GM03348 (cell line): Measurements from ENCODE around the gene PIF1.
"Not testable (repeated sequence)": the region's sequence is repeated elsewhere in the genome, so short reads cannot be mapped to it uniquely, and the experiment has no call there.

Source experiments
- DNase-seq: peaks from one replicate; pipeline ENCODE4 v3.0.0; 2012; ENCODE audit warnings: low spot score

Gene PIF1

DNA sequence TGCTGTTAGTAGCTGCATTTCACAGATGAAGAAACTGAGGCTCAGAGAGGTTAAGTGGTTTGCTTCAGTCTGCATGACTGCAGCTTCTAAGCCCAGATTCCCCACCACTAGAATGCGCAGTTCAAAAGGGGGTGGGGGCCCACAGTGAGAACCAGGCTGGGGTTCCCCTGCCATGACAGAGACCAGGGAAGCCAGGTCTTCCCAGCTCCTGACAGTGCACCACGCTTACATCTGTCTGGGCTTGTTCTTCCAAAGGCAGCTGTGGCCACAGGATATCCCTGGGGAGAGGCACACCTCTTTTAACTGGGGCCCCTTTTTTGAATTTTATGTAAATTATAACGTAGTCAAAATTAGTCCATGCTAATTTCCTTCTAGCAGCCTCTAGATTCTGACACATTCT lies 21.6 kb upstream of the PIF1 start:
- DNase-seq: no peak

DNA sequence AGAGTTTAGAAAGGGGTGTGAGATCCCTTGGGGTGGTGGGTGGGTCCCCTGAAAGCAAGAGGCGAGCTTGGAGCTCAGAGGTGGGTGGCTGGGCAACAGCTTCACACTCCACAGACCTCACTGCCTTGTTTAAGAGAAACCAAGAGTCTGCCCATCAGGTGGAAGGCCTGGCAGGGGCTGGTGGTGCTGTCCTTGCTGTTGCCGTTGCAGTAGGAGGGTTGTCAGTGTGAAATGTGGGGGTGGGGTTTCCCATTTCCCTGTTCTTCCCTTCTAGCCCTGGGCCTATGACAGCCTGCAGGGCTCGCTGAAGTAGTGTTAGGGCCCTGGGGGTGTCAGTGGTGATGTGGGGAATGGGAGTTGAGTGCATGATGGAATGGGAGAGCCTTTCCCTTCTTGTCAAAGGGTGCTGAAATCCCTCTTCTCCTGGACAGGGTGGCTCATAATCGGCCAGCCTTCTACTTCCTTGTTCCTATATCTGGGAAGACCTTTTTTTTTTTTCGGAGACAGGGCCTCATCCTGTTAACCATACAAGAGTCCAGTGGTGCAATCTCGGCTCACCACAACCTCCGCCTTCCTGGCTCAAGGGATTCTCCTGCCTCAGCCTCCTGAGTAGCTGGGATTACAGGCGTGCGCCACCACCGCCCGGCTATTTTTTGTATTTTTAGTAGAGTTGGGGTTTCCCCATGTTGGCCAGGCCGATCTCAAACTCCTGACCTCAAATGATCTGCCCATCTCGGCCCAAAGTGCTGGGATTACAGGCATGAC lies 20.6 kb upstream of the PIF1 start:
- DNase-seq: no peak

DNA sequence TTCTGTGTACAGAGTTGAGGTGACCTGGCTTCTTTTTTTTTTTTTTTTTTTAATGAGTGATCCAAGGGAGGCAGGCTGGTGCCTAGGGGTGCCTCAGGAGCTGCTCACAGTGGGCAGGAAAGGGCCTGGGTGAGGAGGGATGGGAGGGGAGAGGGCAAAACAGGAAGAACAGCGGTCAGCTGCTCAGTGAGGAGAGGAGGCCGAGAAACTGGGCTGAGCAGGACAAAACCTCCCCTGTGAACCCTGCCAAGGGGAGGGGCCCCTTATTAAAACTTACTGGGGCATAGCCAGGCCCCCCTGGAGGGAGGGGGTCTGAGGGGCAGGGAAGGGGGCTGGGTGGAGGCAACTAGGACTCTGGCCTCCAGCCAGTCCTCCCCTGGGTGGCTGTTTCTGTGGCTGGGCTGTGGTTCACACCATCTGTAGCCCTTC lies 19.8 kb upstream of the PIF1 start:
- peak; percentile 37 for DNase-seq

DNA sequence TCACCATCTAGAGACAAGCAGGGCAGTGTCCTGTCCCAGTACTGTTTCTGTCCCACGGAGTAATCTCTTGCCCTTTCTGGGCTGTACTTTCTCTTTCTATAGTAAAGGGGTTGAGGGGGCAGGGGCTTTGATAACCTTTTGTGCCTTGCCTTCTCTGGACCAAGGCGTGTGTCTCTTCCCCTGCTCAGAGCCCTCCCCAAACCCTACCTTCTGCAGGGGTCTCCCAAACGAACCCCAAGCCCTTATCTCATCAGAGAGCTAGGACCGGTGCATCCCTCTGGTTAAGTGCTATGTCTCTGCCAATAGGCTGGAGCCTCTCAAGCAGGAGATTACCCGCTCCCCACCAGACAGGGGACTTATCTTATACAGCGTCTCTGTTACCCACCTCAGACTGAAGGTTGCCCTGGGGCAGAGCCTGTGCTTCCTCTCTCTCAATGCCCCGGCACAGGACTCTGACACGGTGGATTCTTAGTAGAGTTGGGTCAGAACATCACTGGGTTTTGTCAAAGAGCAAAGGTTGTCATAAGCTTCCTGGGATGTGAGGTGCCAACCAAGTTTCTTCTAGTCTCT lies 19.2 kb upstream of the PIF1 start:
- DNase-seq: no peak

DNA sequence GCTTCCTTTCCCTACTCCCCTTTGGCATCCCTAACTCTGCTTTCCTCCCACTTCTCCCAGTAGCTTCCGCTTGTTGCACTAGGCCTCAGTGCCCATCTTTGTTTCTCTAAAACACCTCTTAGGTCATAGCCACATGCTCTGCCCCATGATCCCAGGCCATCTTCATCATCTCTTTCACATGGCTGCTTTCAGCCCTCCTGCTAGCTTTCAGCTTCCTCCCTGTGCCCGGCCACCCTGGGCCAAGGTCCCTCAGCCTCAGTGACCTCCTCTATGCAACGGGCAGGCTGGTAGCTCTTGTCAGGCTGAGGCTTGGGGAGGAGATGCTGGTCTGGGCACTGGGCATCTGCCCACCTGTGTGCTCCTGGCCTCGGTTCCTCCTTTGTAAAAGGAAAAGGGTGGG lies 18.5 kb upstream of the PIF1 start:
- DNase-seq: no peak

DNA sequence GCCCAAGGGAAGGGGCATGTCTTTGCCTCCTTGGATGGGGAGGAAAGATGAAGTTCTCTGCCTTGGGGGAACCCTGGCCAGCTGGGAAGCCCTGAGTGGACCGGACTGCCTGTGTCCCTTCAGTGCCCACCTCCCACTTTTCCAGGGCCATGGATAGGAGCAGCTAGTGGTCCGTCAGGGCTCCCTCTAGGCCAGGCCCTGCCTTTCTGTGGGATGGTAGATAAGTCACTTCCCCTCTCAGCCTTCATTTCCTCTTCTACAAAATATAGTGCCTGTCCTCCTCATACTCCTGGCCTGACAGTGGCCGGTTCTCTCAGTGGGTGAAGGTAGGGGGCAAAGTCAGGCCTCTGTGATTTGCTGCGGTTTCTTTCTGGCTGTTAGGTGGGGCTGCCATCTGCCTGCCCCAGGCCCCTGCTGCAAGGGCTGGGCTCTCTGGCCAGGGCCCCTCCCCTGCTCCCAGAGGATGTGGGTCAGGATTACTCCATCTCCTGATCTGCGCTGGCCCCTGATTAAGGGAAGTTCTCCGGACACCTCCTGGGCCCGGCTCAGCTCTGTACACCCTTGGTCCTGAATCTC lies 17.6 kb upstream of the PIF1 start:
- DNase-seq: peak; percentile 64

DNA sequence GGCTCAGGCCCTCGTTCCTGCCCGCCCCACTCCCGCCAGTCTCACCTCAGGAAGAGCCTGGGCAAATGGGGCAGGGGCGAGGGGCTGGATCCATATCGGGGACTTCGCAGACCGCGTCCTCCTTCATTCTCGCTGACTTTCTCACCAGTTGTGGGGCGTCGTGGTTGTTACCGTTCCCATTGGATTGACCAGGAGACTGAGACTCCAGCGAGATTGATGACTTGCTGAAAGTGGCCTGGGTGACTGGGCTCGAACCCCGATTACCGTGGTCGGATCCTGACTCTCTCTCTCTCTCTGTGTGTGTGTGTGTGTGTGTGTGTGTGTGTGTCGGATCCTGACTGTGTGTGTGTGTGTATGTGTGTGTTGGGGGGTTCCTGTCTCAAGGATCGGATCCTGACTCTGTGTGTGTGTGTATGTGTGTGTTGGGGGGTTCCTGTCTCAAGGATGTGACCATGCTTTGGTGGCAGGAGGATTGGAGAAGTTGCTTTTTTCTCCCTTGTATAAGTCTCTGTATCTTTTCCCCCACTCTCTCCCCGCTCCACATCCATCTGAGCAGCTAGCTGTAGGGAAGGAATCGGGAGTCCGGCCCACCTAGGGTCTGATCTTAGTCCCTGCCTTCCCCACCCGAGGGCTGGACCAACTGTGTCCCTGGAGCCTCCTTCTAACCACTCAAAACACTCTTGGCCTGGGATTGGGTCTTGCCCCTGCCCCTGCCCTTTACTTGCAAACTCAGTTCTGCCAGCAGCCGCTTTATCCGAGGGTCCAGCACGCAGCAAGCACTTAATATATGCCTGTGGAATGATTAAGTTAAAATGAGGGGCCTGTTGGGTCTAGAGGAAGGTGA lies 16.9 kb upstream of the PIF1 start:
- DNase-seq: peak; percentile 45

DNA sequence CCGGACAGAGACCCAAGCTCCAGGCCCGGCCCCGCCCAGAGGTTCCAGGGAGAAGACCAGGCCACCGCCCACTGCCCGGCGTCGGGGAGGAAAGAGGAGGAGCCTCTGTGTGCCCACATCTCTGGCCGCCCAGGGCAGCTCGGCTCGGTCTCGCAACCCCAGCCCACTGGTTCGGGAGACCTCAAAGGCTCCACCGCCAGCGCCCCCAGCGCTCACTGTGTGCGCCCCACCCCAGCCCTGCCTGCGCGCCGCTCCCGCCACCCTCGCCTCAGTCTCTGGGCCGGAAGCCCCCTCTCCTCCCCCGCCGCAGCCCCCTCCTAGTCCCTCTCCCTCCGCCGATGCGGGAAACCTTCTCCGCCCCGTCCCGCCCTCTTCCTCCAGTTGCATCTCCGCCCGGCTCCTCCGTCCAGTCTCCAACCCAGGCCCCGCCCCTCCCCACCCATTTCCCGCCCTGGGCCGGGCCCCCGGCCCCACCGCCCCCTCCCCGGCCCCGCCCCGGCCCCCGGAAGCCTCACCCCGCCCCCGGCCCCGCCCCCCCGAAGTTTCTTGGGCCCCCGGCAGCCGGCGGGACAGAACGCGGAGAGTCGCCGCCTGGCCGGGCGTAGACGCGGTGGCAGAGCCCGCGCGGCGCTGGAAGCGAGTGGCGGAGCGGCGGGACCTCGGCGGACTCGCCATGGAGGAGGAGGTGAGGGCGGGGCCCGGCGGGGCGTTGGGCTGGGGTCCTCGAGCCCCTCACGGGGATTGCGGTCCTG lies 16.1 kb upstream of the PIF1 start, which contains the start of gene PLEKHO2:
Gene PLEKHO2 (plus strand): TSS at position 572 of the 752 bp plus-strand sequence. CDS start 102 bp downstream, at position 674.
- DNase-seq: peak; percentile 98

DNA sequence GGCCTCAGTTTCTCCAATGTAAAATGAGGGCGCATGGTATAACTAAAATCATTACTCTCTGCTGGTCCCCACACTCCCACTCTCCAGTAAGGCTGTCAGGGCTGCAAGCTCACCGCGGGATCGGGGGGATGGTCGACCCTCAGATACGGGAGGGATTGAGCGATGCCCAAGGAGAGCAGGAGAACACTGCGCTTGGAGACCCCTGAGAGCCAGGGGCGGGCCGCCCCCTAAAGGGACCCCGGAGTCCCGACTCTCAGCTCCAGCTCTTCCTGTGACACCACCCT lies 15.6 kb upstream of the PIF1 start:
- DNase-seq: no peak

DNA sequence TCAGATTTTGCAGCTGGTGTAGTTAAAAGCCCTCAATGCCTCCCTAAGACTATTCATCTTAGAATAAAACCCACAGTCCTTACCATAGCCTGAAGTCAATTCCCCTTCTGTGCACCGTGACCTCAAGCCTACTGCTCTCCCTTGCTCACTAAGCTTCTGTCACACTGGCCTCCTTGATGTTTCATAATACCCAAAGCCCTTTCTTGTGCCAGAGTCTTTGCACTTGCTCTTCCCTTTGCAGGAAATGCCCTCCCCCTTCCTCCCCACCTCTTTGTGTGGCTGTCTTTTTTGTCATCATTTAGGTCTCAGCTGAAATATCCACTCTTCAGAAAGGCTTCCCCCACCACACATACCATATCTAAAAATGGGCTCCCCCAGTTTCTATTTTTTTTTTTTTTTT lies 12.1 kb upstream of the PIF1 start:
- DNase-seq: no peak

DNA sequence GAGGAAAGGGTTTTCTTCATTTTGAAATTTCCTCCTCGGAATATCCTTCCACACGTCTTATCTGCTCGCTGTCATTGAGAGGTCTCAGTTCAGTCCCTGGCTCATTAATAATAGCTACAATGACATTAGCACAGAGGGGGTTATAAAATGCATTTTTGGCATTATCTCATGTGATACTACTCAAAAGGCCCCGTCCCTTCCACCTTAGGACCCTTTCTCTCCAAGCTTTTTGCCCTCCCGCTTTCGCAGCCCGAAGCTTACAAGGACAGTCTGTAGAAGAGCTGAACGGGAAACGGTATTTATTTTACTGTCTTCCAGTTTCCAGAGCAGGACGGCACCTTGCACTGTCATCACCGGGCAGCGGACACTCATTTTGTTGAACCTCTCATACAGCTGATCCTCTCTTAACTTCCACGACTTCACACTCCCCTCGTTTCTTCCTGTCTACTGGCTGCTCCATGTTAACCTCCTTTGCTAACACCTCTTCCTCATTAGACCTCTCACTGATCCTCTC lies 10.6 kb upstream of the PIF1 start:
- no peak for DNase-seq

DNA sequence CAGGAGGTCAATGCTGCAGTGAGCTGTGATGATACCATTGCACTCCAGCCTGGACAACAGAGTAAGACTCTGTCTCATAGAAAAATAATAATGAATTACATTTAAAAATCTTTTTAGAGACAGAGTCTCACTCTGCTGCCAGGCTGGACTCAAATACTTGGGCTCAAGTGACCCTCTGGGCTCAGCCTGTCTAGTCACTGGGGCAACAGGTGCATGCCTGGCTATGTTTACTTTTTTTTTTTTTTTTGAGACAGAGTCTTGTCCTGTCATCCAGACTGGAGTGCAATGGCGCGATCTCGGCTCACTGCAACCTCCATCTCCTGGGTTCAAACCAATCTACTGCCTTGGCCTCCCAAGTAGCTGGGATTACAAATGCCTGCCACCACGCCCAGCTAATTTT lies 8.2 kb upstream of the PIF1 start:
- DNase-seq: no peak

DNA sequence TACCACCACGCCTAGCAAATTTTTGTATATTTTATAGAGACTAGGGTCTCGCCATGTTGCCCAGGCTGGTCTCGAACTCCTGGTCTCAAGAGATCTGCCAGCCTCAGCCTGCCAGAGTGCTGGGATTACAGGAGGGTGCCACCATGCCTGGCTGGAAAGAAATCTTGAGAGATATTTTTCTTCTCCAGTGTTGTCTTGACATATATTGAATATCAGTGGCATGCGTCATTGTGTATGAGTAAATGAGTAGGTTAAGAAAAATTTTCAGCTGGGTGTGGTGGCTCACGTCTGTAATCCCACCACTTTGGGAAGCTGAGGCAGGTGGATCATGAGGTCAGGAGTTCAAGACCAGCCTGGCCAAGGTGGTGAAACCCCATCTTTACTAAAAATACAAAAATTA lies 3.5 kb upstream of the PIF1 start:
- no peak for DNase-seq

DNA sequence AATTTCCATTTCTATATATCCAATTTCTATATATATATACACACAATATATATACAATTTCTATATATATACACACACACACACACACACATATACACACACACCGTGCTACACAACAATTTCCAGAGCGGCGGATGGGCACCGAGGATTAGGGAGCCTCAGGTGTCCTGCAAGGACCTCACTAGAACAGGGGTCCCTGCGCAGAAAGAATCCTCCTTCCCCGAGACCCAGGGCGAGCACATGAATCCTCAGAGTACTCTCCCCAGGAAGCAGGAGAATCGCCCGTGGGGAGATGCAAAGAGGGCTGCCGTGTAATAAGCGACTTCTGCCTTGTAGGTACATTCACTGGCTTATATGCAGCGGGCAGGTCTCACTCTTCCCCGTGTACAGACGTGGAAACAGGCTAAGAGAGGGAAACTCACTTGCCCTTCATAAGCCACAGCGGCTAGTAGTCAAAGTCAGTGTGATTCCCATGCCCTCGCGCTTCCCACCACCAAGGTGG lies 467 bp downstream of the PIF1 start:
- no peak for DNase-seq

DNA sequence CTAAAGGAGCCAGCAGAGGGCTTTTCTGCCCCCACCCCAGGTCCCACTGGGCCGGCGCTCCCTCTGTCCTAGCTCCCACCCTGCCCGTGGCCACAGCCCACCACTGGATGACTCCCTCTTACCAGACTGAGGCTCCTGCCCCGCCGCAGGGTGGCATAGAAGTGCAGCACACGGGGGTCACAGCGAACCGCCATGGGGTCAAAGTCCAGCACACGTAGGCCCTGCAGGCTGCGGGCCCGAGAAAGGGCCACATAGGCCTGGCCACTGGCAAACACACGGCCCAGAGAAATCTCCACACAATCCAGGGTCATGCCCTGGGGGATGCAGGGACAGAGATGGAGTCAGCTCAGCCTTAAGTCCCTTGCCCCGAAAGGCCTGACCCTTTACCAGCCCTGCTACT lies 9.0 kb downstream of the PIF1 start:
- DNase-seq: no peak

DNA sequence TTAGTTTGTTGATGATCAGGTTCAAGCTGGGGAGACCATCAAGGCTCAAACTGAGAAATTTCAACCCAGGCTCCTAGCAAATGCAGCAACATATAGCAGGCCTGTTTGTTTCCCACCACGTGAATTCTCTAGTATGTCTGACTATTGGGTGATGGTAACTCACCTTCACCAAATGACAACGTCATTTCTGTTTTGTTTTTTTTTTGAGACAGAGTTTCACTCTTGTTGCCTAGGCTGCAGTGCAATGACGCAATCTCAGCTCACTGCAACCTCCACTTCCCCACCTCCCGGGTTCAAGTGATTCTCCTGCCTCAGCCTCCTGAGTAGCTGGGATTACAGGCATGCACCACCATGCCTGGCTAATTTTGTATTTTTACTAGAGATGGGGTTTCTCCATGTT lies 10.5 kb downstream of the PIF1 start:
- not testable (repeated sequence) for DNase-seq

DNA sequence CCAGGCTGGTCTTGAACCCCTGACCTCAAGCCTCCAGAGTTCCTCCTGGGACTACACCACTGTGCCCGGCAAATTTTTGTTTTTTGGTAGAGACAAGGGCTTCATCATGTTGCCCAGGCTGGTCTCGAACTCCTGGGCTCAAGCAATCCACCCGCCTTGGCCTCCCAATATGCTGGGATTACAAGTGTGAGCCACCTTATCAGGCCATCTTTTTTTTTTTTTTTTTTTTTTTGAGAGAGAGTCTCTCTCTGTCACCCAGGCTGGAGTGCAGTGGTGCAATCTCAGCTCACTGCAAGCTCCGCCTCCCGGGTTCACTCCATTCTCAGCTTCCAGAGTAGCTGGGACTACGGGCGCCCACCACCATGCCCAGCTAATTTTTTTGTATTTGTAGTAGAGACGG lies 11.2 kb downstream of the PIF1 start:
- not testable (repeated sequence) for DNase-seq

DNA sequence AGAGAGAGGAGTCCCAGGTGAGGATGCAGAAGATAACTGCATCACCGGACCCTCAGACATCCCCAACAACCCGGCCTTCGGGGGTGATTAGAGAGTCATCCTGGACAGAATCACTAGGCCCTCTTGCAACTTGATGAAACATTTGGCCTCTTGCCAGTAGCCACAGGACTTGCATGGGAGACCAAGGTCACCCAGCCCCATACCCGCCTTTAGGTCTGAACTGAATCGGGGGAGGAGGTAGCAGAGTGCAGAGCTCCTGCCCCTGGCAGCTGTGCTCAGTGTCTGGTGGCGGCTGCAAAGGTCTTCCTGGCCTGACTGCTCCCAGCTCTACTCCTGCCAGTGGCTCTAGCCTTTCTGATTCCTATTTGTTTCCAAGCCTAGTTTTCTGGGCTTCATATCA lies 12.4 kb downstream of the PIF1 start:
- DNase-seq: no peak

DNA sequence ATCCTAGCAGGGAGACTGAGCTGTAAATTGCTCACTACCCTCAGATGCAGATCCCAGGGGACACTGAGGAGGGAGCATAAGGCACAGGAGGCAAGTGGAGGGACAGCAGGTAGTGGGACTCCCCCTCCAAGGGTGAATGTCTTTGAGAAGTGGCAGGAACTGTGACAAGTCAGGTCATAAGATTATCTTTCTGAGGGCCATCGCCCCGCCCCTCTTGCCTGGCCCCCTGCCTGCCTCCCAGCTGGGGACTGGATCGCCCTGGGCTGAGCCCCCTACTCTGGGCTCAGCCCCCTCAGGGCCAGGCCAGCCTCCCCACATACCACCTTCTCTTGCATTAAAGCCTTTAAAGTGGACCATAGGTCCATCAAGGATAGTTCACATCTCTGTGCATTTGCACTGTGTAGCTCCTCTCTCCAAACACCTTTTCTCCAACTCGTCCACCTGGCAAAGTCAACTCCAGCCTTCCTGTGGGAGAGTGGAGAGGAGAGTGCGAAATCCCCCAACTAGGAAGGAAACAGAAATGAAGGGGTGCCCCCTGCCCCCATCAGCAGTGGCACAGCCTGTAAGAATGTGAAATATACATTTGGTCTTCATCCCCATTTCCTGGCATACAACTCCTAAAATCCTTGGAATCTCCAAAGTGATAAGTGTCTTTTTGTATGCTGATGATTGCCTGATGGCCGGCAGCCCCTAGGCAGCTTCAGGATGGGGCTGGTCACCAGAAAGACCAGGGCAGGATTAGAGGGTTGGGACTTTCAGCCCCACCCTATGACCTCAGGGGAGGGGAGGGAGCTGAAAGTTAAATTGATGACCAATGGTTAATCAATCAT lies 14.7 kb downstream of the PIF1 start:
- DNase-seq: no peak

DNA sequence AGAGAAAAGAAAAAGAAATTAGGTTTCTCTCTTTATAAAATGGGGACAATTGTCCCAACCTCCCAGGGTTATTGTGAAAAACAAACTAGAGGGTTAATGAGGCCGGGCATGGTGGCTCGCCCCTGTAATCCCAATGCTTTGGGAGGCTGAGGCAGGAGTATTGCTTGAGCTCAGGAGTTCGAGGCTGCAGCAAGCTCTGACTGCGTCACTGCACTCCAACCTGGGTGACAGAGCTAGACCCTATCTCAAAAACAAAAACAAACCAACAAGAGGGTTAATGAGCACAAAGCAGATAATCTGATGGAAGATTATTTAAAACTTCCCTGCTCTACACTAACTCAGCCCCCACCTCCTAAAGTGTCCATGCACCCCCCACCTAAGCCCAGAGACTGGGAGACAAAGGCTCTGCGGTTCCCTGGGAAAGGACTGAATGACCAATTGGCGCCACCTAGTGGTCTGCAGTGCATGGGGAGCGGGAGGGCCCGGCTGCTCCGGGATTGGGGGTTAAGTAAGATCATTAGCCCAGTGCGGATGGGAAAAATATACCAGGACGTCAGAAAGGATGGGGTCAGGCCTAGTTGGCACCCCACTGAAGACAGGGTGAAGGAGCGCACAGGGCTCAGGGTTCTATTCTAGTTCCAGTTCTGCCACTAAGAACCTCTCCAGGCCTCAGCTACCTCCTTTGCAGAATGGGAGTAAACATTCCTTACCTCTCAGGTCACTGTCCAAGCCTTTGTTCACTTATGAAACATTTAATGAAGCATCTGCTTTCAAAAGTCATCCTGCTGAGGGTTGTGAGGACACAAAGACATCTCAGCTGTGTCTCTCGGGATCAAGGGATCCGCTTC lies 15.6 kb downstream of the PIF1 start:
- DNase-seq: peak; percentile 92
